ENCODE measurements around the gene RERE.

The RERE gene

GRCh38 chr1:8817412-8818324 lies at the start of gene RERE:
Gene RERE, minus strand, starts transcription at chr1:8817640.
- peak within 1 kb of the TSS; percentile 87 for H3K27ac ChIP-seq
- TF ChIP-seq ZFX (IDR thresholded peaks at IDR 0.05) (no peak), CTCF (conservative IDR thresholded peaks at IDR 0.05) (no peak; the same call in 1 of the 2 replicates)

GRCh38 chr1:8866792-8867415 lies 49.5 kb upstream of the RERE start:
- no peak overlapping the region for H3K27ac ChIP-seq

GRCh38 chr1:8866173-8866791 lies 48.8 kb upstream of the RERE start:
- no peak overlapping the region for H3K27ac ChIP-seq
- TF ChIP-seq ZFX (IDR thresholded peaks at IDR 0.05) (no peak), CTCF (conservative IDR thresholded peaks at IDR 0.05) (no peak)

More at GRCh38 chr1:8866792-8867415, 49.5 kb upstream of the RERE start:
- TF ChIP-seq CTCF (conservative IDR thresholded peaks at IDR 0.05): no peak
- no peak for TF ChIP-seq ZFX (IDR thresholded peaks at IDR 0.05)

GRCh38 chr1:8864713-8865344 lies 47.4 kb upstream of the RERE start:
- H3K27ac ChIP-seq: no peak overlapping the region
- TF ChIP-seq CTCF (conservative IDR thresholded peaks at IDR 0.05) (no peak), ZFX (IDR thresholded peaks at IDR 0.05) (no peak)

- no peak overlapping the region for H3K27ac ChIP-seq
- TF ChIP-seq CTCF (conservative IDR thresholded peaks at IDR 0.05) (no peak), ZFX (IDR thresholded peaks at IDR 0.05) (no peak)
These were observed 46.4 kb upstream of the RERE start for GRCh38 chr1:8863794-8864233.

GRCh38 chr1:8863138-8863537 lies 45.7 kb upstream of the RERE start:
- H3K27ac ChIP-seq: no peak overlapping the region
- TF ChIP-seq CTCF (conservative IDR thresholded peaks at IDR 0.05) (no peak), ZFX (IDR thresholded peaks at IDR 0.05) (no peak)

Measured in C4-2B (cell line).